Kidney capillary endothelial cell (primary cell): ENCODE data around the gene LITAFD.
"Not testable (repeated sequence)": the region's sequence is repeated elsewhere in the genome, so short reads cannot be mapped to it uniquely, and the experiment has no call there.

ENCODE experiments used
- DNase-seq: peaks from one replicate; pipeline ENCODE4 v3.0.0-alpha.2; 2018; ENCODE audit warnings: low spot score

The LITAFD gene

GRCh38 chr16:8882041-8882617 is at the start of gene LITAFD:
Gene LITAFD, plus strand, starts transcription at chr16:8882351. Its CDS starts 2,005 bp downstream, at chr16:8884356.
- DNase-seq = no peak

GRCh38 chr16:8832717-8833105 is 49.4 kb upstream of the LITAFD start:
- no peak for DNase-seq

- not testable (repeated sequence) for DNase-seq
Observed at GRCh38 chr16:8836797-8837196, 45.4 kb upstream of the LITAFD start.

GRCh38 chr16:8837594-8837993 is 44.6 kb upstream of the LITAFD start:
- DNase-seq = not testable (repeated sequence)

- not testable (repeated sequence) for DNase-seq
Observed at GRCh38 chr16:8842016-8842415, 40.1 kb upstream of the LITAFD start.

GRCh38 chr16:8843296-8843695 is 38.9 kb upstream of the LITAFD start:
- DNase-seq = not testable (repeated sequence)

- no peak for DNase-seq
Observed at GRCh38 chr16:8845699-8846298, 36.4 kb upstream of the LITAFD start.

GRCh38 chr16:8846401-8846932 is 35.7 kb upstream of the LITAFD start:
- no peak for DNase-seq

- DNase-seq = no peak
Observed at GRCh38 chr16:8847145-8847544, 35.0 kb upstream of the LITAFD start.

GRCh38 chr16:8847623-8848022 is 34.5 kb upstream of the LITAFD start:
- DNase-seq = no peak

- no peak for DNase-seq
Observed at GRCh38 chr16:8848231-8848938, 33.8 kb upstream of the LITAFD start.

GRCh38 chr16:8848939-8849391 is 33.2 kb upstream of the LITAFD start:
- DNase-seq = peak; percentile 62

- no peak for DNase-seq
Observed at GRCh38 chr16:8849411-8850011, 32.6 kb upstream of the LITAFD start.

- peak; percentile 92 for DNase-seq
Observed at GRCh38 chr16:8850279-8850885, 31.8 kb upstream of the LITAFD start.

- no peak for DNase-seq
Observed at GRCh38 chr16:8851761-8852403, 30.3 kb upstream of the LITAFD start.

GRCh38 chr16:8852534-8852933 is 29.6 kb upstream of the LITAFD start:
- DNase-seq = no peak

- no peak for DNase-seq
Observed at GRCh38 chr16:8853150-8853549, 29.0 kb upstream of the LITAFD start.

GRCh38 chr16:8853611-8854010 is 28.5 kb upstream of the LITAFD start:
- DNase-seq = no peak

- no peak for DNase-seq
Observed at GRCh38 chr16:8854298-8854948, 27.7 kb upstream of the LITAFD start.

- DNase-seq = no peak
Observed at GRCh38 chr16:8855051-8855786, 26.9 kb upstream of the LITAFD start.
